ES-I3 (cell line): ENCODE data around the gene UPK1B.
"Not testable (repeated sequence)": the region's sequence is repeated elsewhere in the genome, so short reads cannot be mapped to it uniquely, and the experiment has no call there.

Experiments used
- H3K36me3 ChIP-seq: 2 replicates; pipeline ENCODE4 v1.6.1; 2013; ENCODE audit warnings: mild to moderate bottlenecking, low read length, control low read depth, moderate library complexity; ENCODE audit not compliant: insufficient read depth
- H3K4me1 ChIP-seq: 2 replicates; pipeline ENCODE4 v1.6.1; 2013; ENCODE audit warnings: mild to moderate bottlenecking, control low read depth, low read length; ENCODE audit not compliant: insufficient read depth
- H3K9ac ChIP-seq: 2 replicates; pipeline ENCODE4 v1.6.1; 2013; ENCODE audit warnings: low read depth, mild to moderate bottlenecking, low read length, moderate library complexity
- H3K9me3 ChIP-seq: 2 replicates; pipeline ENCODE4 v1.6.1; 2013; ENCODE audit warnings: mild to moderate bottlenecking, low read length, moderate library complexity; ENCODE audit not compliant: control insufficient read depth, insufficient read depth

UPK1B gene

GRCh38 chr3:119240591-119241434 lies 67.4 kb downstream of the UPK1B start, which contains the start of gene B4GALT4:
Gene B4GALT4 (minus strand): TSS chr3:119240878. CDS start chr3:119230099, 10,779 bp downstream.
- peak within 1 kb of the TSS; percentile 73 for H3K9ac ChIP-seq
- H3K9me3 ChIP-seq = peaks cover 4% of the 10 kb centered on the region; the same call in 1 of the 2 replicates
- no peaks in the 10 kb centered on the region for H3K4me1 ChIP-seq
- H3K36me3 ChIP-seq = no peaks in the 10 kb centered on the region

- not testable (repeated sequence) for H3K36me3 ChIP-seq, H3K9me3 ChIP-seq, H3K4me1 ChIP-seq, H3K9ac ChIP-seq
Measured at GRCh38 chr3:119242387-119243057, 69.1 kb downstream of the UPK1B start.

- H3K36me3 ChIP-seq, H3K4me1 ChIP-seq, H3K9ac ChIP-seq: not testable (repeated sequence)
- peaks cover 11% of the 10 kb centered on the region; the same call in 1 of the 2 replicates for H3K9me3 ChIP-seq
Measured at GRCh38 chr3:119243058-119243529, 69.7 kb downstream of the UPK1B start.

DNA sequence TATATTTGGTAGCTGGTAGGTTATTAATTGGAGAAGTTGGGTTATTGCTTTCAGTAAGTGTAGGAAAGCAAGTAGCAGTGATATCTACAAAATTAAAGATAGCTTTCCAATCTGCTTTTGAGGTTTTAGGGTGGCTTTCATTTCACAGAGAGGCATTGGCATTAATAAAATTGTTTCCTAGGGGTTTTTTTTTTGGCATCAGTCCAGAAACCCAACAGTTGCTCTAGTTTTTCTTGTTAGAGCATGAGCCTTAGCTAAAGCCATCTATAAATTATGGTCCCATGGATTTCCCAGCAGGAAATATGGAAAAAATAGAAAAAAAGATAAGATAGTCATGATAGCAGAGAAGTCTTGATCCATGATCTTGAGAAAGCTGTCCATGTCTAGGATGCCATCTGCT lies 70.3 kb downstream of the UPK1B start:
- no peak overlapping the region for H3K9ac ChIP-seq
- H3K36me3 ChIP-seq = no peaks in the 10 kb centered on the region
- H3K9me3 ChIP-seq = peaks cover 12% of the 10 kb centered on the region; the same call in 1 of the 2 replicates
- H3K4me1 ChIP-seq = no peaks in the 10 kb centered on the region

DNA sequence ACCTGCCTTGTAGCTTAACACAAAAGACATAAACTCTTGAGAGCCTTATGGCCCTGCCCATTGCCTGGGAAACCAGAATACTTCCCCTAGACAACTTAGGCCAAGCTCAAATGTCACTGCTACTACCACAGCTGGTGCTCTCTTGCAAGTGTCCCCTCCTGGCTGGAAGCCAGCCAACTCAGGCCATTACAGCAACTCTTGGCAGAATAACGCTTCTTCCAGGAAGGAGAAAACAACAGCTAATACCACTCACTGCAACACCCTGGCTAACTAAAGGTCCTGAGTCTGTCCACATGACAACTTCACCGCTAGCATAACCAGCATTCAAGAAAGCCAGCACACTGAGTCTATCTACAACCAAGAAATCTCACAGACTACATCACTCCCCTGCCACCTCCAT lies 72.4 kb downstream of the UPK1B start:
- Histone ChIP-seq H3K9ac (no peak overlapping the region), H3K9me3 (peaks cover 12% of the 10 kb centered on the region; the same call in 1 of the 2 replicates), H3K4me1 (no peaks in the 10 kb centered on the region), H3K36me3 (no peaks in the 10 kb centered on the region)
